GM18870 (cell line): ENCODE data around the gene DCANP1.

Experiments used
- ATAC-seq: cut with Tn5 transposase; IDR thresholded peaks from one replicate; pipeline ENCODE4 v1.9.1; 2021; ENCODE audit warnings: moderate library complexity; ENCODE audit not compliant: unreplicated experiment

Gene DCANP1

DNA sequence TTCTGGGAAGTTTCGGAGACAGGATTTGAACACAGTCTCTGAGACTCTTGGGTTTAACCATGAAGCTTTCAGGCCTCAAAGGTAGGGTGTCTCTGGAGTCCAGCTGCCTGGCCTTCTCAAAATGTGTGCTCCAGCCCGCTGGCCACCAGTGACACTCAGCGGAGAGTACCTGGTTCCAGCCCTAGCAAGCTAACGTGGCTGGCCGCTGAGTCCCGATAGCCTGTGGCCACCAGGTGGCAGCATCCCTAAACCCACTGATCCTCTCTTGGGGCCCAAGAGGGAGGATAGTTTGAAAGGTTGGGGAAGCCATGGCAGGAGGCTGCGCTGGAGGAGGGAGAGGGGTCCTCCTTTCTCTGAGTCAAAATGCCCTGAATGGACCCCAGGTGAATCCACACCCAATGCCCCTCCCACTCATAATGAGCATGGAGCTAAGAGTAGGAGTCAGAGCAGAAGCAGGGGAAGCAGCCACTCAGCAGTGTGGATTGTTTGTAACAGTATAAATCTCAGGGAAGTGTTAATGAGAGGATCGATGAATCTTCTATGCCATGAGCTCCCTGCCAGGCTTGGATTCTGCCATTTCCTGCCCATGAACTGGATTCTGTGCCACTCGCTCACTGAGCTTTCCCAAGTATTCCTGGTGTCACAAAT is 10.4 kb upstream of the DCANP1 start:
- peak; percentile 64 for ATAC-seq

- peak; percentile 54 for ATAC-seq
Observed at GRCh38 chr5:135456238-135457099, 9.3 kb upstream of the DCANP1 start.

- ATAC-seq = no peak
Observed at GRCh38 chr5:135455876-135456237, 8.7 kb upstream of the DCANP1 start.

DNA sequence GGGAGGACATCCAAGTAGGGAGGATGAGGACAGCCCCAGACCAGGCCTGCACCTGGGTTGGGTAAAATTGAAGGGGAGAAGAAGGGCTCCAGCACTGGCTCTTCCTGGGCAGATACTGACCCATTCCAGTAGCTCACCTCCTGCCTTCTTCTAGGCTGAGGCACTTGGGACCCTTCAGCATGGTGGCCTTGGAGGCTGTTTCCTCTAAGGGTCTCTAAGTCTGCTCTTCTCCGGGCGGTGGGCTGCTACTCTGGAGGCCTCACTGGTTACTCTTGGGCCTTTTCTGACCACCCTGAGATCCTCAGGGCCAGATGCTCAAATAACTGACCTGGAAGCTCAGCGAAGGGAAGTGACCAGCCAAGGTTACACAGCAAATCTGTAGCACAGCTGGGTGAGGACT is 7.8 kb upstream of the DCANP1 start:
- no peak for ATAC-seq

DNA sequence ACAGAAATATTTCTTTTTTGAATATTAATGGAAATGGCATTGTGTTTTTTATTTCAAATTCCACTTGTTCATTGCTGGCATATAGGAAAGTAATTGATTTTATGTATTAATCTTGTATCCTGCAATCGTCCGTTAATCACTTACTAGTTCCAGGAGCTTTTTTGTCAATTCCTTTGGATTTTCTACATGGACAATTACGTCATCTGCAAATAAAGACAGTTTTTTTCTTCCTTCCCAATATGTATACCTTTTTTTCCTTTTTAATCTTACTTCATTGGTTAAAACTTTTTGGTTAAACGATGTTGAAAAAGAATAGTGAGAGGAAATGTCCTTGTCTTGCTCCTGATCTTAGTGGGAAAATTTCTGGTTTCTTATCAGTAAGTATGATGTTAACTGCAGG is 6.5 kb upstream of the DCANP1 start:
- no peak for ATAC-seq

DNA sequence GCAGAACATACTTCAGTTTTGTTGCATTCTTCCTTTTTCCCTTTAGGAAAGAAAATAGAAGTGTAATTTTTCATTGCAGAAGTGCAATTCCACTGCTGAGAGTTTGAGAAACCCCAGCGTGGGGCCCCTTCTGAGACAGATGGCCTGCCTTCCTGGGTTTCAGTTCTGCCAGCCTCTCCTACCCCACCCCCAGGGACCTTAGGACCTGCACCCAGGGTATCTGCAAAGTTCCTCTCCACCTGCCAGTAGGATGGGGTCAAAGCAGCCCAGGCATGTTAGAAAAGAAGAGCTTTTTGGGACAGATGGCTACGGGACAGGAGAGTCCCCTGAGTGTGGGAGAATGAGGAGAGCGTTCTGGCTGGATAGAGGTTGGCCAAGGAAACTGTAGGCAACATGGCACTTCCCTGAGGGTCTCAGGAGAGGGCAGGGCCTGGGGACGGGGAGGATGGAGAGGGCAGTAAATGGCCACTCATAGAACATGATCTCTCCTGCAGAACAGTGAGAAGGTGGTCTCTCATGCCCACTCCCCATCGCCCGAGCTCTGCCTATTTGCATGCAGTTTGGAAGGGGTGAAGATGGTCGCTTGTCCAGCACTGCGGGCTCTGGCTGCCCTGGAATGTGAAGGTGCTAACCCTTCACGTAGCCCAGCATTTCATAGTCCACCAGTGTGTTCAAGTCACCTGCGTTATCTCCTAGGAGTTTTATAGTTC is 5.3 kb upstream of the DCANP1 start, which contains the start of gene TIFAB:
Gene TIFAB (minus strand): TSS at position 31 of the 710 bp plus-strand sequence. CDS start 2,412 bp downstream, outside the sequence.
- no peak for ATAC-seq

GRCh38 chr5:135451581-135452320 is 4.6 kb upstream of the DCANP1 start:
- ATAC-seq = no peak

DNA sequence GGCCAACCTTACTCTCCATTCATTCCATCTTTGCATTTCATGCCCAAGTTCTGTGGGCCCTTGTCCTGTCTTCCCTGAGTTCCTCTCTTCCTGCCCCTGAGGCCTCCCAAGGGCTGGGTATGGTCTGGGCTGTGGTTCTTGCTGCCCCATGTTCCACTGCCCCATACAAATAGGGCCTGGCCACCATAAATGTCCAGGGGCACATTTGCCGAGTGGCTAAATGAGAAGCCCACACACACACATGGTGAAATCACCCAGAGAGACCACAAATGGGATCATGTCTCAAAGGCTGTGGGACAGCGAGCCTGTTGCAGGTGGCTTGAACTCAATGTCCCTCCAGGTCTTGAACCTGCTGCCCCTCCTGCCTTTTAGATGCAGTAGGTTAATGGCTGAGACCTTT is 3.8 kb upstream of the DCANP1 start:
- no peak for ATAC-seq

- no peak for ATAC-seq
Observed at GRCh38 chr5:135450336-135450735, 3.2 kb upstream of the DCANP1 start.

GRCh38 chr5:135449644-135450043 is 2.5 kb upstream of the DCANP1 start:
- no peak for ATAC-seq

DNA sequence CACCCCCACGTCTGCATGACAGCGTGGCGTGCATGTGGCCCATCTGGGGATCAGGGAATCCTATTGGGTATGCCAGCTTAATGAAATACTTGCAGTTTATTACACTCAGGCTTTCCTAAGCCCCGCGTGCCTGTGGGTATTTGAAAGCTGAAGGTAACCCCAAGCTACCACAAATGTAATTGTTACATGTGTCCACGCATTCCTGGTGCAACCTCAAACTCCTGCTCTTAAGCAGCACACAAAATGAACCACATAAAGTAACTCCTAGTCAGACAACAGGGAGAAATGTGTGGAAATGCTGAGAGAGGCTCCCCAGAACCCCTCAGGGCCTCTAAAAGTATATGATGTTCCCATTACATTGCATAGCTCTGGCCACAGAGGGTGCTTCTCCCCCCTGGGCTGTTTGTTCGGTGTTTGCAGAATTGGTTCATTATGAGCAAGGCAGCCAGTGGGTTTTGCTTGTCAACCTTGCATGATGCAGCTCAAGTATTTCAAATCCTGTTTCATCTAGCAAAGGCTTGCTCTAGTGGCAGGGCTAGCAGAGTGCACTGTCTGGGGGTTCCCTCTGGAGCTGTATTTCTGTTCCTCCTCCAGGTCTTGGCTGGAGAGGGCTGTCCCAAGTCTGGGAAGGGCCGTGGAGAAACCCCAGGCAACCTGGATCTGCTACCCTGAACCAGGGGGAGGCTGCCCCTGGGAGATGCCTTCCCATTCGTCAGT is 1.8 kb upstream of the DCANP1 start:
- no peak for ATAC-seq

- ATAC-seq = no peak
Observed at GRCh38 chr5:135448071-135448739, 1.1 kb upstream of the DCANP1 start.

GRCh38 chr5:135446615-135447014 is 533 bp downstream of the DCANP1 start:
- ATAC-seq = no peak

- no peak for ATAC-seq
Observed at GRCh38 chr5:135446206-135446605, 942 bp downstream of the DCANP1 start.

GRCh38 chr5:135445306-135445985 is 1.7 kb downstream of the DCANP1 start:
- no peak for ATAC-seq

DNA sequence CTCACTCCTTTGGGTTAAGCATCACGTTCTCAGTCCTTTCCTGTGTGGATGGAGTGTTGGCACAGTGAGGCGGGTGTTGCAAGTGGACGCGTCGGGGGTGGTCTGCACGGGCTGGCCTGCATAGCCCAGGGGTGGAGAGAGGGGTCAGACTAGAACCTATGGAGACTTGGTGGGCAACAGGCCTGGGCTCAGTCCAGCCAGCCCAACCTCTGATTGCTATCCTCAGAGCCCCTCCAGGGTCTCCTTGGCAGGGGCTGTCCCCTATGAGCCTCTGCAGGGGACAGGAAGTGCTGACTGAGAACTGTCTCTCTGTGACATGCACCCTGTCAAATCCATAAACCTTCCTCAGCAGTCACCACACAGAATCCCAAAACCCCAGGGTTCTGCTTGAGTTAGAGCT is 2.3 kb downstream of the DCANP1 start:
- ATAC-seq = no peak

- no peak for ATAC-seq
Observed at GRCh38 chr5:135444360-135444759, 2.8 kb downstream of the DCANP1 start.

DNA sequence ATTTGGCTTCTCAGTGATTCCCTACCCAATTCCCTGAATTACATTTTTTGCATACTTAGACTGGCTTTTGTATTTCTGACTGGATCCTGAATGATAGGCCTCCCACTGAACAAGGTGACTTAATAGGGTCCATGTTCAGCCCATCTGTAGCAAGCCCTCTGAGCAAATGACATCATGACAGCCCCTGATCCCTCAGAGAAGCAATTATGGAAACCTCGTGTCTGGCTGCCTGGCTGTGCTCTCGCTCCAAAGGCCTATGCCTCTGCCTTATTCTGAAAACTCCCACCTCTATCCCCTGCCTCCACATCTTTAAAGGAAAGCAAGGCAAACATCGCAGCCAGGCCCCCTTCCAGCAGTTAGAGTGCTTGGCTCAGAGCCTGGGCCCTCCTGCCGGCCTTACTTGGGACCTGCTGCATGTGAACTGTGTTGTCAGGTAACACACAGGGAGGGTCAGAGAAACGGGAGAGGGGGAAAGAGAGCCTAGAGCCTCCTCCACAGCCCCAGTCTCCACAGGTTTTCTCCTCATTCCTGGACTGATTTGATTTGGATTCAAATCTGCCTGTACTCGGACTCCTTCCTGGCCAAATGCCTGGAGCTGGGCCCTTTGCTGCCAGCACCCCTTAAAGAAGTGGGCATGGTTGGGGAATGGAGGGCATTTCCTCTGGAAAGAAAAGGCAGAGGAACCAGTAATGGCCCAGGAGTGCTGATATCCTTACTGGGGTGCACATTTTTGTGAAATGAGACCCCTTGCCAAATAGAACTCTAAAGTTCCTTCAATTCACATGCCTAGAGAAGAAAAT is 3.8 kb downstream of the DCANP1 start:
- no peak for ATAC-seq
